GM19240 (cell line): ENCODE results near the gene LANCL3.

Source experiments
- DNase-seq: peaks from one replicate; pipeline ENCODE4 v3.0.0; 2011; ENCODE audit warnings: low spot score; ENCODE audit not compliant: insufficient read length

Gene LANCL3

DNA sequence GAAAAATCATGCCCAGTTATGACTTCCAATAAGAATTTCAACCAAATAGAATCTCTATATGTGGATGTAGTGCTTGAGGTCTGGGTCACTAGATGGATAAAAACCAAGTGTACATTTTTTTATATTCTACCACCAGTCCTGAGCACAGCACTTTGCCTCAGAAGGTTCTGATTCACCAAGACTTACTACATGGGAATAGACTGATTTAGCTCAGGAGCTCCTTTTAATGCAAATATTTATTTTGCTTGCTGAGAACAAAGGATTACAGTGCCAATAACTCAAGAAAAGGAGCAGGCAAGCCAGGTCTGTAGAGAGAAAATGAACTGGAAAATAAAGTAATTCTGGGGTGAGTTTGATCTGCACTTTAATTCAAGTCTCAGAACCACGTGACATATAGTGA lies 107.8 kb downstream of the LANCL3 start:
- DNase-seq = no peak

GRCh38 chrX:37679888-37680287 lies 108.4 kb downstream of the LANCL3 start:
- no peak for DNase-seq

DNA sequence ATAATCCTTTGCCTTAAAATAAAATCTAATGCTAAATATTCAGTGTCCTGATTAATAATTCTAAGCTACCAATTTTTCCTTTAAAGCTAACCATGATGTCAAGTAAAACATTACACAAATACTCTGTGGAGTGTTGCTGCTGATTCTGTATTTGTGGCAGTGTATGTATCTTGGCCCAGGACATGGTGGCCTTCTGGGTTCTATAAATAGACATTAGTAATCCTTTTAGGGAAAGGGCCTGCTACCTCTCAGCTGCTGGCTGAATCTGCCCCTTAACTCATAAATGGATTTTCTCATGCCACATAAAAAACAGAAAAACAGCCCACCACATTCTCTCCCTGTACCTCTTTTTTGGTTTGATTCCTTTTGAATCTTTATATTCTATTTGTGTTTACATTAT lies 113.0 kb downstream of the LANCL3 start:
- DNase-seq = no peak

DNA sequence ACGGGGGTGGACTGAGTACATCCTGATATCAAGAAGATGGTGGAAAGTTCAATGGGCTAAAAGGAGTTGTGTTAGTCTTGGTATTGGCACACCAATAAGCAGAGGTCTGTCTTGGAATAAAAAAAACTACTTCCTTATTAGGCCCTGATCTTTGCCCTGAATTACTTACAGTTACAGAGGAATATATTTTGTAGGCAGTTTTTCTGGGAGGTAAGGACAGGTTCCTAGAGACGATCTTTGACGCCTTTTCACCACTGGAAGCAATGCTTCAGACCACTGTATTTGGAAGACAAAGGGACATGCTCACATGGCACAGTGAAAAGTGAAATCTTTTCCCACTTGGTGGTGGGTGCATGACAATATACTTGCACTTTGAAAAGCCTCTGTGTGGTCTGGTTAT lies 113.5 kb downstream of the LANCL3 start:
- no peak for DNase-seq

GRCh38 chrX:37685381-37686359 lies 114.2 kb downstream of the LANCL3 start, which contains the start of gene XK:
TSS of gene XK (plus strand) at chrX:37685791. CDS start at chrX:37685962, 171 bp downstream.
- no peak for DNase-seq

- no peak for DNase-seq
Measured at GRCh38 chrX:37686369-37686995, 115.0 kb downstream of the LANCL3 start.

- DNase-seq = no peak
Measured at GRCh38 chrX:37686996-37687395, 115.5 kb downstream of the LANCL3 start.

- DNase-seq = no peak
Measured at GRCh38 chrX:37690119-37690518, 118.7 kb downstream of the LANCL3 start.

DNA sequence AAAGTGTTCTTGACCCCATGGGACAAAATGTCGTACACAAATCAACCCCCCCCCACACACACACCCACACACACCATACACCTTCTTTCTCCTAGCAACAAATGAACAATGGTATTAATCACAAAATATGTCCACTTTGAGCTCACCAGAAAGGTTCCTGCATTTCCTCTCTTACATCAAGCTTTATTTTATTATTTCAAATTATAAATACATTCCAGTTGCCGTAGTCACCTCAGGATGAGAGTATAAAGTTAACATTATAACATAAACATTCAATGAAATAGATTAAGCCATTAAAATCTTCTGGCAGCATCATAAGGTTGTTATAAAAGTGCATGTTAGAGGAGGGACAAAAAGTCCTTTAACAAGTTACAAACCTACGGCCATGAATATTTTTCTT lies 121.5 kb downstream of the LANCL3 start:
- no peak for DNase-seq

DNA sequence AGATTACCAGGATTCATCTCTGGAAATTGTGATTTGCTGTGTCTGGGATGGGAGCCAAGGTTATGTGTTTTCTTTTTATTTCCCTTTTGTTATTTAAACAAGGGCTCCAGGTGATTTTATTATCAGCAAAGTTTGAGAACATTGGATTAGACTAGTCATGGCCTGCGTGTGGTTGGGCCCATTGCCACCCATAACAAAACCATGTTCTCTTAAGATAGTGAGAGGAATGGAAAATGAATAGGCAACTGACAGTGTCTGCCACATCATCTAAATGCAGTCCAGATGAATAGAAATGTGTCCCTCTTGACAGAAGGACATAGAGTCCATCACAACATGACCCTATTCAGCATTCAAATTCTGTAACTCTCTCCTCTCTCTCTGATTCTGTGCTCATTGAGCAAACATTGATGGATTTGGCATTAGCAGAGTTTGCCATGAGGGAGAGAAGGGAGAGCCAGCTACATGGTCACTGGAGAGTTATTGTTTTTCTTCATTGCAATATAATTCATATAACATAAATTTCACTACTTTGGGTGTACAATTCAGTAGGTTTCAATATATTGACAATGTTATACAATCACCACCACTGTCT lies 125.8 kb downstream of the LANCL3 start:
- DNase-seq = no peak

GRCh38 chrX:37701588-37701987 lies 130.1 kb downstream of the LANCL3 start:
- no peak for DNase-seq

GRCh38 chrX:37711991-37712390 lies 140.5 kb downstream of the LANCL3 start:
- DNase-seq = no peak

GRCh38 chrX:37712458-37712857 lies 141.0 kb downstream of the LANCL3 start:
- DNase-seq = no peak

DNA sequence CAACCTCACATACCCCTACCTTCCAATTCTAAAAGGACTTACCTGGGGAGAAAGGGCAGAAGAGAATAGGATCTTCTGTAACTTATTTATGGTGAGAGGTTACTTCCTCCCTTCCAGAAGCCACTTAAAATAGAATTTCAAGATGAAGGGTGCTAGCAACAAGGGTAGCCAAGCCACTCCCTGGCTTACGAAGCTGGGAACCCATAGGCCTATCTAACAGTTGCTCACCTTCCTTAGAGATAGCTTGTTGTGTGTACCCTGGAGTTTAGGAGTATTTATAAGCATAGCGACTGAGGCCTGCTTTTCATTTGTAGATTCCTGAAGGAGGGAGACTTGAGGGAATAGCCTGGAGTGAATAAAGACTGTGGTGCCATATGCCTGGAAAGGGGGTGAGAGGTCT lies 143.0 kb downstream of the LANCL3 start:
- DNase-seq = no peak

DNA sequence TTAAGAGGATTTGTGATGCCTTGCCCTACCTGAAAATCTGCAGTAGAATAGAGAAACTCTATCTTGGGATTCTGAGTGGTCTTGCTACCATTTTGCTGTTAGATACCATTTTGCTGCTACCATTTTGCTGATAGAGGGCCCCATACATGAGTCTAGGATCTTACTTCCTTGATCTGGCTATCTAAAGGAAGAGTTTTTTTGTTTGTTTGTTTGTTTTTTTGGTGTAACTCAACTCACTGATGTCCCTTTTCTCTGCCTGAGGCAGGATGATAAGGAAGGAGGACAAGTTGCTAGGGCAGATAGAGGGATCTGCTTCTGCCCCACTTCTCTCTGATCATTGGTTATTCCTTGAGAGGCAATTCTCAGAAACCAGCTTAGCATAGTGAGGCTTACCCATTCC lies 145.1 kb downstream of the LANCL3 start:
- DNase-seq = no peak

DNA sequence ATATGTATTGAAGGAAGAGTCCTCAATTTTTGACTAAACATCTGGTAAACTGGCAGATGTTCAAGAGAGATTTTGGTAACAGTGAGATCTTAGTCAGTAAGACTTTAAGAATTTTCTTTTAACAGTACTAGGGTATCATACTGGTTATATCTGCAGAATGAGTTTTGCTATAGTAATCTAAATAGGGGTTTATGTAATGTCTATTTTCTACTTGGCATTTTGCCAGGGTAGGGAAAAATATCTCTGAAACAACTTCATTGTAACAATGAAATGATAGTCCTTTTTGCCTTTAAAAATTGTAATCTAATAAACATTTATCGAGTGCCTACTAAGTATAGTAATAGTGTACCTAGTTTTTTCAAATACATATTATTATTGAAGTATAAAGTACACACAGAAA lies 146.2 kb downstream of the LANCL3 start:
- no peak for DNase-seq

- no peak for DNase-seq
Measured at GRCh38 chrX:37722595-37722994, 151.1 kb downstream of the LANCL3 start.

DNA sequence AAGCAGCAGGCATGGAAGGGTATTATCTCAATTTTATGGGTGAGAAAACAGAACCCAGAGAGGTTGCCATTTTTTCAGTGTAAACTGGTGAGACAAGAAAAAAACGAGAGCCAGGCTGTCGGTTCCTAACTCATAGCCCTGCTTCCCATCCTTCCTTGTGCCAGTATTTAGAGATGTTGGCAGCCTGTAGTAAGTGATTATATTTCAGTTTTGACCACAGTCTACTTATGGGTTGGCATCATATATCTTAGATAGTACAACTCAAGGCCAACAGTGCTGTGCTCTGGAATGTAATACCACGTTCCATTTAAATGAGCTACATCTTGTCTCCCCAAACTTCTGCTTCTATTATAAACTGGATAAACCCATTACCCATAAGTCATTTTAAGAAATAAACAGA lies 154.9 kb downstream of the LANCL3 start:
- DNase-seq = no peak
